Measurements from ENCODE around the gene PAEP.
"Not testable (repeated sequence)": the region's sequence is repeated elsewhere in the genome, so short reads cannot be mapped to it uniquely, and the experiment has no call there.

PAEP gene

GRCh38 chr9:135526089-135526729 lies 35.3 kb upstream of the PAEP start:
- DNase-seq = no peak

- peak; percentile 12 for DNase-seq
Observed at GRCh38 chr9:135526730-135527571, 34.6 kb upstream of the PAEP start.

GRCh38 chr9:135528842-135529435 lies 32.6 kb upstream of the PAEP start:
- not testable (repeated sequence) for DNase-seq

- DNase-seq = no peak
Observed at GRCh38 chr9:135530146-135530545, 31.4 kb upstream of the PAEP start.

- DNase-seq = no peak
Observed at GRCh38 chr9:135531096-135531495, 30.5 kb upstream of the PAEP start.

GRCh38 chr9:135533113-135533512 lies 28.4 kb upstream of the PAEP start:
- no peak for DNase-seq

- no peak for DNase-seq
Observed at GRCh38 chr9:135533674-135534073, 27.9 kb upstream of the PAEP start.

- DNase-seq = not testable (repeated sequence)
Observed at GRCh38 chr9:135534192-135534711, 27.3 kb upstream of the PAEP start.

GRCh38 chr9:135534826-135535225 lies 26.7 kb upstream of the PAEP start:
- DNase-seq = not testable (repeated sequence)

- DNase-seq = not testable (repeated sequence)
Observed at GRCh38 chr9:135535631-135536030, 25.9 kb upstream of the PAEP start.

GRCh38 chr9:135536216-135536615 lies 25.3 kb upstream of the PAEP start:
- no peak for DNase-seq

GRCh38 chr9:135543262-135543894 lies 18.2 kb upstream of the PAEP start:
- DNase-seq = not testable (repeated sequence)

- DNase-seq = no peak
Observed at GRCh38 chr9:135544981-135545635, 16.4 kb upstream of the PAEP start.

- DNase-seq = not testable (repeated sequence)
Observed at GRCh38 chr9:135545646-135546176, 15.8 kb upstream of the PAEP start, which contains the start of gene OBP2A. Gene OBP2A (plus strand): TSS chr9:135546126. CDS start chr9:135546181, 55 bp downstream.

GRCh38 chr9:135546792-135547617 lies 14.6 kb upstream of the PAEP start:
- DNase-seq = not testable (repeated sequence)

GRCh38 chr9:135547756-135548736 lies 13.5 kb upstream of the PAEP start:
- no peak for DNase-seq

- not testable (repeated sequence) for DNase-seq
Observed at GRCh38 chr9:135549478-135550343, 11.8 kb upstream of the PAEP start.

- DNase-seq = no peak
Observed at GRCh38 chr9:135550344-135550918, 11.1 kb upstream of the PAEP start.

All from stimulated activated CD8-positive, alpha-beta memory T cell treated with anti-CD3 and anti-CD28 coated beads, Interleukin-4, amount 100 ng/mL, for 48 hours (primary cell).